A549 (cell line): Measurements from ENCODE around the gene CC2D1B. TPM values are rescaled to one million over a fixed set of nuclear protein-coding genes. Genes with fewer than 3 reads are reported as not detected.

ENCODE experiments used
- ATAC-seq, 2 experiments: fragments of 200-7000 bp in 1 of 2; fragments of >200 bp in 1 of 2; cut with Nextera tagmentation in 1 of 2; cut with Tn5 transposase in 1 of 2; 3 replicates each; pipeline versions ENCODE4 v1.8.0 to v1.9.1; 2018 to 2020; ENCODE audit warnings: mild to moderate bottlenecking in 1 of 2, moderate library complexity in 1 of 2
- CTCF ChIA-PET: fragments of 300-600 bp; sonication (Branson Sonifier 250); formaldehyde crosslinking; extraction: SDS; loops from one replicate; lab custom pipeline; 2021; ENCODE audit warnings: antibody characterized with exemption, inconsistent platforms; lab: Yijun Ruan, JAX
- POLR2A ChIA-PET: fragments of 350-600 bp; formaldehyde crosslinking; extraction: SDS; loops from one replicate; lab custom pipeline; 2021; ENCODE audit warnings: antibody characterized with exemption, inconsistent platforms; lab: Yijun Ruan, JAX
- DNase-seq, 2 experiments: peaks; one replicate each; pipeline versions ENCODE4 v3.0.0 to v3.0.0-alpha.2; 2011 to 2016; ENCODE audit warnings: low read depth in 1 of 2, low spot score in 1 of 2
- FAIRE-seq: peaks from 2 replicates; lab custom pipeline; 2011; peaks lifted over from hg19 to GRCh38; lab: Jason Lieb, UNC
- H3K27ac ChIP-seq, 2 experiments: fragments of >200 bp; sonication (Bioruptor Twin); formaldehyde crosslinking; 3 replicates each; pipeline ENCODE4 v1.5.1; 2016 to 2017
- H3K4me1 ChIP-seq: fragments of >200 bp; sonication (Bioruptor Twin); formaldehyde crosslinking; 3 replicates; pipeline ENCODE4 v1.6.1; 2016
- H3K4me2 ChIP-seq: fragments of >200 bp; sonication (Bioruptor Twin); formaldehyde crosslinking; 3 replicates; pipeline ENCODE4 v1.6.1; 2016
- H3K4me3 ChIP-seq: fragments of >200 bp; sonication (Bioruptor Twin); formaldehyde crosslinking; 3 replicates; pipeline ENCODE4 v1.5.1; 2016
- H3K9me3 ChIP-seq: fragments of >200 bp; sonication (Bioruptor Twin); formaldehyde crosslinking; 3 replicates; pipeline ENCODE4 v1.6.1; 2016
- CBX8 ChIP-seq: fragments of 200-600 bp; sonication (generic); IDR thresholded peaks from 2 replicates; pipeline ENCODE4 v1.6.1; 2016
- CEBPB ChIP-seq, 2 experiments: fragments of >200 bp in 1 of 2; sonication (Bioruptor Twin) in 1 of 2; formaldehyde crosslinking in 1 of 2; IDR thresholded peaks; 2 replicates each; pipeline ENCODE4 v1.6.1; 2012 to 2016
- EP300 ChIP-seq, 2 experiments: fragments of >200 bp; sonication (Bioruptor Twin); formaldehyde crosslinking; IDR thresholded peaks; 2 replicates in 1 of 2; 3 replicates in 1 of 2; pipeline ENCODE4 v1.6.1; 2016 to 2017
- FOSB ChIP-seq: fragments of 250-450 bp; sonication (Bioruptor Pico); IDR thresholded peaks from 2 replicates; pipeline ENCODE4 v1.5.0; 2020; ENCODE audit warnings: mild to moderate bottlenecking, moderate library complexity
- FOSL2 ChIP-seq, 2 experiments: fragments of 450-650 bp in 1 of 2; fragments of >200 bp in 1 of 2; sonication (Bioruptor Twin) in 1 of 2; formaldehyde crosslinking; IDR thresholded peaks; 2 replicates each; pipeline versions ENCODE4 v1.5.0 to v1.6.1; 2016 to 2020; ENCODE audit warnings: mild to moderate bottlenecking in 1 of 2, moderate library complexity in 1 of 2
- HEYL ChIP-seq: fragments of 250-450 bp; sonication (Bioruptor Pico); IDR thresholded peaks from 2 replicates; pipeline ENCODE4 v1.8.0; 2021; ENCODE audit warnings: mild to moderate bottlenecking, moderate library complexity
- HMGXB4 ChIP-seq: fragments of 250-450 bp; sonication (Bioruptor Pico); IDR thresholded peaks from 2 replicates; pipeline ENCODE4 v1.5.0; 2021; ENCODE audit warnings: mild to moderate bottlenecking, moderate library complexity, borderline replicate concordance
- JUN ChIP-seq, 2 experiments: fragments of >200 bp; sonication (Bioruptor Twin); formaldehyde crosslinking; IDR thresholded peaks; 2 replicates in 1 of 2; 3 replicates in 1 of 2; pipeline ENCODE4 v1.6.1; 2016 to 2017
- KDM5A ChIP-seq: fragments of 200-600 bp; sonication (generic); IDR thresholded peaks from 2 replicates; pipeline ENCODE4 v1.6.1; 2016; ENCODE audit warnings: antibody characterized with exemption, mild to moderate bottlenecking
- NR3C1 ChIP-seq: fragments of >200 bp; sonication (Bioruptor Twin); formaldehyde crosslinking; IDR thresholded peaks from 3 replicates; pipeline ENCODE4 v1.6.1; 2017
- PBX3 ChIP-seq: IDR thresholded peaks from 2 replicates; pipeline ENCODE4 v1.6.1; 2012
- POLR2A ChIP-seq: IDR thresholded peaks from 2 replicates; pipeline ENCODE4 v1.6.1; 2012; ENCODE audit warnings: mild to moderate bottlenecking, low read length
- RAD21 ChIP-seq, 2 experiments: fragments of >200 bp in 1 of 2; sonication (Bioruptor Twin) in 1 of 2; formaldehyde crosslinking in 1 of 2; IDR thresholded peaks in 1 of 2; conservative IDR thresholded peaks in 1 of 2; 2 replicates in 1 of 2; 3 replicates in 1 of 2; pipeline ENCODE4 v1.6.1; 2012 to 2018; ENCODE audit warnings: inconsistent platforms in 1 of 2
- RARB ChIP-seq: fragments of 250-450 bp; sonication (Bioruptor Pico); IDR thresholded peaks from 2 replicates; pipeline ENCODE4 v1.8.0; 2021; ENCODE audit warnings: mild to moderate bottlenecking, moderate library complexity
- RFX5 ChIP-seq: fragments of 450-650 bp; IDR thresholded peaks from 2 replicates; pipeline ENCODE4 v1.7.1; 2014; ENCODE audit warnings: antibody characterized with exemption, mild to moderate bottlenecking, moderate library complexity
- ZC3H11A ChIP-seq: fragments of 450-650 bp; IDR thresholded peaks from 2 replicates; pipeline ENCODE4 v1.6.1; 2014; ENCODE audit warnings: antibody characterized with exemption, mild to moderate bottlenecking
- WGBS: methylation state at CpG from one replicate; pipeline ENCODE4 v1.1.6; 2017; ENCODE audit errors: missing lambda C conversion rate; 5-methylcytosine and 5-hydroxymethylcytosine counted together
- polyA plus RNA-seq, 4 experiments: library from polyadenylated mRNA; depleted of rRNA in 3 of 4; stranded (reverse); fragments of >200 nt; fragmentation: RNase III in 1 of 4; extraction: RNeasy Plus Mini Kit Qiagen cat#74134 plus additional on column Dnase treatment in 1 of 4; gene quantifications; 2 replicates in 3 of 4; 3 replicates in 1 of 4; pipeline ENCODE4 v1.2.3, GENCODE V29; 2011 to 2017

Gene CC2D1B
- polyA plus RNA-seq, 2 of the 4 experiments (the other 2 are of a cell fraction) = 9.8 to 18.2 TPM

GRCh38 chr1:52402860-52403240 is 36.8 kb upstream of the CC2D1B start:
- Histone ChIP-seq H3K4me1 (peaks cover 21% of the 10 kb centered on the region; the same call in 2 of the 3 replicates), H3K4me2 (peak overlapping the region; percentile 94), H3K27ac (peak overlapping the region; percentile 93 to 94; a peak in 5 of 6 replicates), H3K4me3 (peak overlapping the region; percentile 93), H3K9me3 (no peaks in the 10 kb centered on the region)
- ChIA-PET CTCF (no interaction called here), POLR2A (no interaction called here)
- ATAC-seq = no peak
- FAIRE-seq = no peak
- TF ChIP-seq NR3C1 (no peak), RFX5 (no peak), JUN (IDR thresholded peaks at IDR 0.05) (no peak), PBX3 (no peak), CBX8 (no peak), POLR2A (no peak), KDM5A (no peak), RARB (no peak), HEYL (CRISPR knock-in tag) (no peak), HMGXB4 (no peak)
- DNase-seq = no peak
- 9% methylated on average over 3 of the region's 3 CpGs for WGBS

- no peak overlapping the region for H3K4me2 ChIP-seq
- ChIA-PET CTCF (no interaction called here), POLR2A (no interaction called here)
- no peak overlapping the region for H3K27ac ChIP-seq
- peaks cover 13% of the 10 kb centered on the region; the same call in 2 of the 3 replicates for H3K4me1 ChIP-seq
- no peak for FAIRE-seq
- DNase-seq = no peak
- ATAC-seq = no peak
- no peak for TF ChIP-seq FOSL2 (IDR thresholded peaks at IDR 0.05)
- TF ChIP-seq FOSL2 (CRISPR knock-in tag; IDR thresholded peaks at IDR 0.05) = 0 out of 2 replicates have a peak, but pooled peaks have one; percentile 9
- TF ChIP-seq RAD21 (conservative IDR thresholded peaks at IDR 0.05 in 1 of 2, IDR thresholded peaks at IDR 0.05 in 1 of 2) = no peak
- TF ChIP-seq, all 56 proteins: peak for 1
- no peak overlapping the region for H3K4me3 ChIP-seq
- no peaks in the 10 kb centered on the region for H3K9me3 ChIP-seq
- 88% methylated on average over 6 of the region's 6 CpGs for WGBS
Observed at GRCh38 chr1:52400131-52400530, 34.1 kb upstream of the CC2D1B start.

GRCh38 chr1:52399629-52400028 is 33.6 kb upstream of the CC2D1B start:
- Histone ChIP-seq H3K4me1 (peaks cover 13% of the 10 kb centered on the region; the same call in 2 of the 3 replicates), H3K4me2 (no peak overlapping the region), H3K27ac (no peak overlapping the region), H3K4me3 (no peak overlapping the region), H3K9me3 (no peaks in the 10 kb centered on the region)
- ChIA-PET CTCF (no interaction called here), POLR2A (no interaction called here)
- WGBS = 93% methylated on average over 3 of the region's 3 CpGs
- DNase-seq = no peak
- TF ChIP-seq FOSB (CRISPR knock-in tag) (no peak), EP300 (IDR thresholded peaks at IDR 0.05) (no peak), ZC3H11A (no peak)
- ATAC-seq = no peak
- no peak for FAIRE-seq

- Histone ChIP-seq H3K4me1 (no peaks in the 10 kb centered on the region), H3K27ac (no peak overlapping the region), H3K4me3 (no peak overlapping the region), H3K4me2 (no peak overlapping the region), H3K9me3 (no peaks in the 10 kb centered on the region)
- TF ChIP-seq FOSL2 (IDR thresholded peaks at IDR 0.05) = no peak
- TF ChIP-seq FOSL2 (CRISPR knock-in tag; IDR thresholded peaks at IDR 0.05) = peak; percentile 13; the same call in 1 of the 2 replicates
- no peak for TF ChIP-seq CEBPB (IDR thresholded peaks at IDR 0.05)
- ChIA-PET POLR2A (no interaction called here), CTCF (interaction anchor here (0.6 to 1.1 kb wide), 2 partner anchors 9 to 11 kb away, joined by 3 read pairs; partner anchors contain the start of genes ORC1 and PRPF38A)
- 95% methylated on average over 5 of the region's 5 CpGs for WGBS
- DNase-seq (no peak), FAIRE-seq (no peak), ATAC-seq (no peak)
Observed at GRCh38 chr1:52393174-52393573, 27.2 kb upstream of the CC2D1B start.
